DOHH2 (cell line): Measurements from ENCODE around the gene GRM3.

Source experiments
- H3F3A ChIP-seq: fragments of 200-600 bp; sonication (generic), shearing (Covaris generic); 2 replicates; pipeline ENCODE4 v1.6.0; 2016; ENCODE audit warnings: antibody characterized with exemption, mild to moderate bottlenecking; ENCODE audit not compliant: control insufficient read depth, insufficient read depth
- H3K27ac ChIP-seq: fragments of 200-600 bp; sonication (generic); 2 replicates; pipeline ENCODE4 v1.5.1; 2014; ENCODE audit warnings: low read depth, mild to moderate bottlenecking, low read length, moderate library complexity
- H3K27me3 ChIP-seq: fragments of 200-600 bp; sonication (generic); 2 replicates; pipeline ENCODE4 v1.6.1; 2014; ENCODE audit warnings: mild to moderate bottlenecking, low read length, mixed read lengths; ENCODE audit not compliant: control insufficient read depth
- H3K36me3 ChIP-seq: fragments of 200-600 bp; sonication (generic); 2 replicates; pipeline ENCODE4 v1.6.1; 2014; ENCODE audit warnings: mild to moderate bottlenecking, low read length, moderate library complexity, mixed read lengths; ENCODE audit not compliant: control insufficient read depth
- H3K4me1 ChIP-seq: fragments of 200-600 bp; sonication (generic); 2 replicates; pipeline ENCODE4 v1.6.1; 2014; ENCODE audit warnings: mild to moderate bottlenecking, low read length, mixed read lengths; ENCODE audit not compliant: control insufficient read depth
- H3K4me2 ChIP-seq: fragments of 200-600 bp; sonication (generic); 2 replicates; pipeline ENCODE4 v1.6.0; 2014; ENCODE audit warnings: mild to moderate bottlenecking, low read length, moderate library complexity
- H3K4me3 ChIP-seq: fragments of 200-600 bp; sonication (generic); 2 replicates; pipeline ENCODE4 v1.5.1; 2014; ENCODE audit warnings: mild to moderate bottlenecking, low read length, mixed read lengths
- H3K79me2 ChIP-seq: fragments of 200-600 bp; sonication (generic); 2 replicates; pipeline ENCODE4 v1.6.1; 2014; ENCODE audit warnings: mild to moderate bottlenecking, low read length, mixed read lengths; ENCODE audit not compliant: control insufficient read depth
- H3K9me2 ChIP-seq: fragments of 200-600 bp; sonication (generic); replicated peaks from 2 replicates; pipeline ENCODE4 v1.6.1; 2014; ENCODE audit warnings: mild to moderate bottlenecking, low read length, mixed read lengths; ENCODE audit not compliant: control insufficient read depth
- H3K9me3 ChIP-seq: fragments of 200-600 bp; sonication (generic); 2 replicates; pipeline ENCODE4 v1.6.1; 2014; ENCODE audit warnings: antibody characterized with exemption, low read length, mixed read lengths; ENCODE audit not compliant: control insufficient read depth, insufficient read depth
- H4K20me1 ChIP-seq: fragments of 200-600 bp; sonication (generic); 2 replicates; pipeline ENCODE4 v1.6.0; 2014; ENCODE audit warnings: low read depth, mild to moderate bottlenecking, antibody characterized with exemption, low read length, moderate library complexity; ENCODE audit not compliant: control insufficient read depth, insufficient read depth
- EZH2phosphoT487 ChIP-seq: fragments of 200-600 bp; sonication (generic); IDR thresholded peaks from 2 replicates; pipeline ENCODE4 v1.6.1; 2017; ENCODE audit warnings: borderline replicate concordance, mild to moderate bottlenecking, antibody characterized with exemption, low read length, moderate library complexity, mixed read lengths
- TF ChIP-seq, protein P1 (sequence below): fragments of 200-600 bp; sonication (generic); IDR thresholded peaks from one replicate; pipeline ENCODE4 v1.5.1; 2014; ENCODE audit warnings: antibody characterized with exemption, mild to moderate bottlenecking, low read depth, low read length; ENCODE audit not compliant: poor library complexity, severe bottlenecking

The GRM3 gene

DNA sequence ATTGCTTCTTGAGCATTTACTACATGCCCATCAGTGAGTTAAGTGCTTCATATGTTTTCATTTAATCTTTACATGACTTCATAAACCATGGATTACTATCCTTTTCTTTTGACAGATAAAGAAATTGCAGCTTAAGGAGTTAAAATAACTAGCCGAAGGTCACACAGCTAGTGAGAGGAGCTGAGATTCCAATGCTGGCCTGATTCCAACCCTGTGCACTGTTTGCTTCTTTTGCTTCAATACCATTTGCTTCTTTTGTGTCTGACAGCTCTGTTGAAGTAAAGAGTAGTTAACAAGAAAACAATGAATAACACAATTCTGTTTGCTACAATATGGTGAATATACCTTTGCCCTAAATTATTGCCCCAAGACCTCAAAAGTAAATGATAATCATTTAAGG is 132.4 kb downstream of the GRM3 start:
- TF ChIP-seq EZH2phosphoT487 = no peak
- TF ChIP-seq, protein P1, sequence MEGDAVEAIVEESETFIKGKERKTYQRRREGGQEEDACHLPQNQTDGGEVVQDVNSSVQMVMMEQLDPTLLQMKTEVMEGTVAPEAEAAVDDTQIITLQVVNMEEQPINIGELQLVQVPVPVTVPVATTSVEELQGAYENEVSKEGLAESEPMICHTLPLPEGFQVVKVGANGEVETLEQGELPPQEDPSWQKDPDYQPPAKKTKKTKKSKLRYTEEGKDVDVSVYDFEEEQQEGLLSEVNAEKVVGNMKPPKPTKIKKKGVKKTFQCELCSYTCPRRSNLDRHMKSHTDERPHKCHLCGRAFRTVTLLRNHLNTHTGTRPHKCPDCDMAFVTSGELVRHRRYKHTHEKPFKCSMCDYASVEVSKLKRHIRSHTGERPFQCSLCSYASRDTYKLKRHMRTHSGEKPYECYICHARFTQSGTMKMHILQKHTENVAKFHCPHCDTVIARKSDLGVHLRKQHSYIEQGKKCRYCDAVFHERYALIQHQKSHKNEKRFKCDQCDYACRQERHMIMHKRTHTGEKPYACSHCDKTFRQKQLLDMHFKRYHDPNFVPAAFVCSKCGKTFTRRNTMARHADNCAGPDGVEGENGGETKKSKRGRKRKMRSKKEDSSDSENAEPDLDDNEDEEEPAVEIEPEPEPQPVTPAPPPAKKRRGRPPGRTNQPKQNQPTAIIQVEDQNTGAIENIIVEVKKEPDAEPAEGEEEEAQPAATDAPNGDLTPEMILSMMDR = no peak
- no peaks in the 10 kb centered on the region for H4K20me1 ChIP-seq
- no peaks in the 10 kb centered on the region for H3F3A ChIP-seq
- no peaks in the 10 kb centered on the region for H3K4me1 ChIP-seq
- H3K9me3 ChIP-seq = no peaks in the 10 kb centered on the region
- no peaks in the 10 kb centered on the region for H3K27me3 ChIP-seq
- no peak overlapping the region for H3K27ac ChIP-seq
- H3K79me2 ChIP-seq = no peaks in the 10 kb centered on the region
- no peaks in the 10 kb centered on the region for H3K9me2 ChIP-seq
- H3K36me3 ChIP-seq = no peaks in the 10 kb centered on the region
- no peak overlapping the region for H3K4me2 ChIP-seq
- H3K4me3 ChIP-seq = no peak overlapping the region

DNA sequence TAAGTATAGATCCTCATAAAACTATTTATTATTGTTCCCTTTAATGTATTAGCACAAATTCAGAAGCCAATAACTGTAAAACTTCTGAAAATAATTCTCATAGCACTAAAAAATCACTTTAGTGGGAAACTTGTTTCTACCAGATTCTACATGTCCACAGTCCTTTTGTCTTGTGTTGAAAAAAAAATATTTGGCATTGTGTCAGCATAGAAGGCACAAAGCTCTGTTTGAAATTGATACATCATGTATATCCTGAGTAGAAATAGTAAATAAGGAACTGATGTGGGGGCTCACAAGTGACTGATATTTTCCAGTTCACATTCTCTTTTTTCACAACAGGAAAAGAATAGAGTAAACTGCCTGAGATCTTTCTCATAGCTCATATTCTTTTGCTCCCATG is 134.6 kb downstream of the GRM3 start:
- no peaks in the 10 kb centered on the region for H3K4me1 ChIP-seq
- TF ChIP-seq, protein P1 = no peak
- no peak overlapping the region for H3K4me2 ChIP-seq
- no peaks in the 10 kb centered on the region for H3K36me3 ChIP-seq
- H3K4me3 ChIP-seq = no peak overlapping the region
- H3K9me3 ChIP-seq = no peaks in the 10 kb centered on the region
- H4K20me1 ChIP-seq = no peaks in the 10 kb centered on the region
- H3K27ac ChIP-seq = no peak overlapping the region
- no peaks in the 10 kb centered on the region for H3K27me3 ChIP-seq
- no peaks in the 10 kb centered on the region for H3K9me2 ChIP-seq
- no peaks in the 10 kb centered on the region for H3F3A ChIP-seq
- H3K79me2 ChIP-seq = no peaks in the 10 kb centered on the region

DNA sequence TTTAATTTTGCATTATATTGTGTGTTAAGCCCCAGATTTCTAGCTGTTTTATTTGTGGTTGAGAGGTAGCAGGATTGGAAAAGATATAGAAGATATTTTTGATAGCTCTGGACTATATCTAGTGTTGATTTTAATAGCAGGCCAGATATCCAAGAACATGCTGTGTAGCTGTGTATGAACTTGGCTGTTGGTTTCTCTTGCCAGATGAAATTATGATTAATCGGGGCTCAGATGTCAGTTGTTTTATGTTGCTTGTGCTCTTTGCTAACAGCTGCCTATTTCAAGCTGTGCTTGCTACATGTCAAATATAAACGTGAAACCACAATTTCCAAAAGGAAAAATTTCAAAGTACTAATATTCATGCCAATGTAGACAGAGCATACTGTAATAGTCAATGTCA is 141.1 kb downstream of the GRM3 start:
- H3K4me3 ChIP-seq = no peak overlapping the region
- no peaks in the 10 kb centered on the region for H3F3A ChIP-seq
- H3K27me3 ChIP-seq = no peaks in the 10 kb centered on the region
- no peaks in the 10 kb centered on the region; the same call in 1 of the 2 replicates for H3K9me2 ChIP-seq
- H3K4me1 ChIP-seq = no peaks in the 10 kb centered on the region; the same call in 1 of the 2 replicates
- H4K20me1 ChIP-seq = no peaks in the 10 kb centered on the region
- H3K27ac ChIP-seq = no peak overlapping the region
- no peak for TF ChIP-seq EZH2phosphoT487
- TF ChIP-seq, protein P1 = no peak
- no peaks in the 10 kb centered on the region for H3K36me3 ChIP-seq
- 0 out of 2 replicates have a peak, but pooled peaks cover 3% of the 10 kb centered on the region for H3K9me3 ChIP-seq
- no peaks in the 10 kb centered on the region for H3K79me2 ChIP-seq
- H3K4me2 ChIP-seq = no peak overlapping the region
